KOPT-K1 (cell line): ENCODE measurements around the gene FAM98B.
"Not testable (repeated sequence)": the region's sequence is repeated elsewhere in the genome, so short reads cannot be mapped to it uniquely, and the experiment has no call there.

Experiments
- H3K27ac ChIP-seq: fragments of 200-600 bp; sonication (generic); 2 replicates; pipeline ENCODE4 v1.5.1; 2016; ENCODE audit warnings: antibody characterized with exemption, mild to moderate bottlenecking, low read depth, low read length; ENCODE audit not compliant: poor library complexity, severe bottlenecking
- H3K36me3 ChIP-seq: fragments of 200-600 bp; sonication (generic); 2 replicates; pipeline ENCODE4 v1.5.1; 2017; ENCODE audit warnings: antibody characterized with exemption, mild to moderate bottlenecking, low read length, moderate library complexity; ENCODE audit not compliant: insufficient read depth
- H3K9me3 ChIP-seq: fragments of 200-600 bp; sonication (generic); 2 replicates; pipeline ENCODE4 v1.5.1; 2017; ENCODE audit warnings: antibody characterized with exemption, low read length, mild to moderate bottlenecking; ENCODE audit not compliant: insufficient read depth, poor library complexity, severe bottlenecking

Gene FAM98B

GRCh38 chr15:38453971-38454695 lies at the start of gene FAM98B:
TSS of gene FAM98B (plus strand) at chr15:38454127. CDS start at chr15:38454162, 35 bp downstream.
- H3K9me3 ChIP-seq = no peaks in the 10 kb centered on the region
- no peaks in the 10 kb centered on the region for H3K36me3 ChIP-seq
- H3K27ac ChIP-seq = peak within 1 kb of the TSS; percentile 77

DNA sequence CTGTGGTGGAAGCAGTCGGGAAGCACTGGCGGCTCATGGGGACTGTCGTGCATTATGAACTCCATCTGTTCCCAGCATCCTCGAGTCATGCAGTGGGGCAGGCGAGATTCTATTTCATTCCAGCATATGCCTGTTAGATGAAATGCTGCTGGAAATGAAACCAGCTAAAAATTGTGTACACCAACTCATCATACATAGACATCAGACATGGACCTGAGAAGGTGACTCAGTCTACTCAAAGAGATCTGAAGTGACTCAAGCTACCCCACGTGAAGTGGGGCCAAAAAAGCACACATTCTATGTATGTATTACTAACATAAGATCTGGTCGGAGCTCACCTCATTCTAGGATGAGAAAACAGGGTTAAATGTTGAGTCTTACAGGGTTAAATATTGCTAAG lies 47.5 kb upstream of the FAM98B start:
- Histone ChIP-seq H3K27ac (no peak overlapping the region), H3K36me3 (no peaks in the 10 kb centered on the region), H3K9me3 (no peaks in the 10 kb centered on the region)

DNA sequence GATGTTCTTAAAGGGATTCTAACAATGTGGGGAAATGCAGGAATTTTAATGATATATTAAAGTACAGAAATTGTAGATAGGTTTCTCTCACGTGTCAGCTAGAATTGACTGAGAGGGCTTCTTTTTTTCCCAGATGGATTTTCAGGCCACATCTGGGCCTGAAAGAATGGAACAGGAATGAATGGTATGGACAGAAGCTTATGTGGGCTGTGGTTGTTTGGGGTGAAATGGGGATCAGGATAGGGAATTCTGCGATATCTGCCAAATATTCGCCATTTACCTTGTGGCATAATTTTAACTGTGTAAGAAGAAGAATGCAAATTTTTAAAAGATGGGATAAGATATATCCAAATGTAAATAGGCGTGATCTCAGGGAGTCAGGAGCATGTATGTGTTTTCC lies 45.4 kb upstream of the FAM98B start:
- Histone ChIP-seq H3K27ac (no peak overlapping the region), H3K36me3 (no peaks in the 10 kb centered on the region), H3K9me3 (no peaks in the 10 kb centered on the region)

DNA sequence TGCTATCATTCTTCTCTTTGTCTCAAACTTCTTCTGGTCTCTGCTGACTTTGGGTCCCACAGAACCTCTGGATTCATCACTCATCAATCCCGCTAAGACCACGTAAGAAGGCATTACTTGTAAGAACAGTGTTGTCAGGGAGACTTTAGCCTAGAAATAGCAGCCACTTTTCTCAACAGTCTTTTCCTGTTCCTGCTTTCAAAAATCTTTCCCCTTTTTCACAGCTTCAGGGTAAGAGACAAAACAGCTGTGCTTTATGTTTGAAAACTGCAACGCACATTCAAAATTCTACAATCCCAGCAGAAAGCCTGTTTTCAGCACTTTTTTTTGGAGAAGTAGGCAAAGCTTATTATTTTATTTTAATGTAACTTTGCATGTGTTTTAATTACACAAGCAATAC lies 42.0 kb upstream of the FAM98B start:
- Histone ChIP-seq H3K27ac (no peak overlapping the region), H3K9me3 (no peaks in the 10 kb centered on the region), H3K36me3 (no peaks in the 10 kb centered on the region)

GRCh38 chr15:38412466-38412865 lies 41.5 kb upstream of the FAM98B start:
- Histone ChIP-seq H3K27ac (no peak overlapping the region), H3K9me3 (no peaks in the 10 kb centered on the region), H3K36me3 (no peaks in the 10 kb centered on the region)

- no peaks in the 10 kb centered on the region for H3K9me3 ChIP-seq
Observed at GRCh38 chr15:38414357-38414756, 39.6 kb upstream of the FAM98B start.

GRCh38 chr15:38421069-38421690 lies 32.7 kb upstream of the FAM98B start:
- no peak overlapping the region for H3K27ac ChIP-seq
- no peaks in the 10 kb centered on the region for H3K36me3 ChIP-seq
- no peaks in the 10 kb centered on the region for H3K9me3 ChIP-seq

More at GRCh38 chr15:38414357-38414756, 39.6 kb upstream of the FAM98B start:
- no peak overlapping the region for H3K27ac ChIP-seq
- H3K36me3 ChIP-seq = no peaks in the 10 kb centered on the region

DNA sequence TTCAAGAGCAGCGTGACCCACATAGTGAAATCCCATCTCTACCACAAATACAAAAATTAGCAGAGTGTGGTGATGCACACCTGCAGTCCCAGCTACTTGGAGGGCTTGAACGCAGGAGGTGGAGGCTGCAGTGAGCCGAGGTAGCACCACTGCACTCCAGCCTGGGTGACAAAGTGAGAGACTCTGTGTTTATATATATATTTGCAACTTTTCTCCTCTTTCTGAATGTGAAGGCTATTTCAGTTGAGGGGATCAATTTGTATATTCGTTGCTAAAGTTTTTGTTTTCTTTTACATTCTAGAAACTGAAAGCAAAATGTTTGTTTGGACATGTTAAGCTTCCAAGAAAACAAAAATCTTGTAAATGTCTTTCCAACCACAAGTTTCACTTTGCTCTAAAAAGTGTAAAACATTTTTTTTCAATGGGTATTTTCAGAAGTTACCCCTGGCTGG lies 29.8 kb upstream of the FAM98B start:
- H3K36me3 ChIP-seq = no peaks in the 10 kb centered on the region
- no peaks in the 10 kb centered on the region for H3K9me3 ChIP-seq
- no peak overlapping the region for H3K27ac ChIP-seq

- Histone ChIP-seq H3K9me3 (no peaks in the 10 kb centered on the region), H3K27ac (no peak overlapping the region), H3K36me3 (no peaks in the 10 kb centered on the region)
Observed at GRCh38 chr15:38425269-38425668, 28.7 kb upstream of the FAM98B start.

GRCh38 chr15:38427380-38427779 lies 26.5 kb upstream of the FAM98B start:
- no peaks in the 10 kb centered on the region for H3K9me3 ChIP-seq
- no peaks in the 10 kb centered on the region for H3K36me3 ChIP-seq
- H3K27ac ChIP-seq = no peak overlapping the region

DNA sequence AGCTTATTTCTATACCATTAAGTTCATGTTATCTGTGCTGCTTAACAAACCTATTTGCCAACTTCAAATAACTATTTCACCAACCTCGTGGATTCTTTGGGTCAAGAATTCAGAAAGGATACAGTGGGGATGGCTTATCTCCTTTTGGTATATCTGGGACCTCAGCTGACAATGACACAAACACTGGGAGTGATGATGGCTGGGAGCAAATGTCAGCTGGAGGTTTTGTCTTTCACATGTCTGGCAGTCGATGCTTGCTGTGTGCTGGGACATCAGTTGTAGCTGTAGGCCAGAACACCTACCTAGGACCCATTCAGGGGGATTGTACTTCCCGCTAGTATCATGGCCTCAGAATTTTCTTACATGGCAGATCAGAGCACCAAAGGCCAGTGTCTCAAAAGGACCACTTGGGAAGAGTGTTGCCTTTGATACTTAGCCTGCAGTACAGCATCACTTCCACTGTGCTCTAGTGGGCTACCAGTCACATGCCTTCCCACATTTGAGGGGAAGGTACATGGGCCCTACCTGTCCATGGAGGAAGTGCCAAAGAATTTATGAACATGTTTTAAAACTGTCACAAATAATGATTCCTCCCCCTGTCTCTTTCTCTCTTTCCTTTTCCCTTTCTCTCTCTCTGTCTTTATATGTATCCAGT lies 23.7 kb upstream of the FAM98B start:
- Histone ChIP-seq H3K36me3 (no peaks in the 10 kb centered on the region), H3K9me3 (no peaks in the 10 kb centered on the region), H3K27ac (no peak overlapping the region)

GRCh38 chr15:38436993-38437392 lies 16.9 kb upstream of the FAM98B start:
- no peak overlapping the region for H3K27ac ChIP-seq
- H3K9me3 ChIP-seq = no peaks in the 10 kb centered on the region
- H3K36me3 ChIP-seq = no peaks in the 10 kb centered on the region

- not testable (repeated sequence) for H3K27ac ChIP-seq, H3K9me3 ChIP-seq, H3K36me3 ChIP-seq
Observed at GRCh38 chr15:38437603-38438002, 16.3 kb upstream of the FAM98B start.

- H3K36me3 ChIP-seq = no peaks in the 10 kb centered on the region
- no peaks in the 10 kb centered on the region for H3K9me3 ChIP-seq
- H3K27ac ChIP-seq = no peak overlapping the region
Observed at GRCh38 chr15:38438031-38438986, 15.6 kb upstream of the FAM98B start.
